PC-9 (cell line): Measurements from ENCODE around the gene CCDC80. TPM values are rescaled to one million over a fixed set of nuclear protein-coding genes. Genes with fewer than 3 reads are reported as not detected.

Source experiments
- BruUV-seq: library from RNA; stranded (reverse); fragments of 400-500 nt; replicated peaks from 2 replicates; lab custom pipeline; 2021; lab: Mats Ljungman, UMichigan
- CTCF ChIA-PET: fragments of 300-600 bp; sonication (Branson Sonifier 250); formaldehyde crosslinking; loops from one replicate; lab custom pipeline; 2022; ENCODE audit warnings: antibody characterized with exemption; lab: Charles Lee
- POLR2A ChIA-PET: fragments of 300-600 bp; sonication (Branson Sonifier 250); formaldehyde crosslinking; loops from one replicate; lab custom pipeline; 2022; ENCODE audit warnings: antibody characterized with exemption; ENCODE audit not compliant: unreplicated experiment; lab: Charles Lee
- DNase-seq, 2 experiments: peaks; one replicate each; pipeline versions ENCODE4 v3.0.0 to v3.0.0-alpha.2; 2015 to 2022; ENCODE audit warnings: mixed read lengths in 1 of 2
- H2AFZ ChIP-seq: fragments of 200-600 bp; sonication (generic); 2 replicates; pipeline ENCODE4 v1.8.1; 2017; ENCODE audit warnings: antibody characterized with exemption
- H3F3A ChIP-seq: fragments of 200-600 bp; sonication (generic); 2 replicates; pipeline ENCODE4 v1.8.1; 2017; ENCODE audit warnings: antibody characterized with exemption, mild to moderate bottlenecking, low read depth; ENCODE audit not compliant: insufficient read depth
- H3K27ac ChIP-seq: fragments of 200-600 bp; sonication (generic); 2 replicates; pipeline ENCODE4 v1.6.1; 2016; ENCODE audit warnings: mixed run types
- H3K27me3 ChIP-seq: fragments of 200-600 bp; sonication (generic); 2 replicates; pipeline ENCODE4 v1.6.1; 2016; ENCODE audit warnings: low read depth, mixed run types; ENCODE audit not compliant: insufficient read depth
- H3K36me3 ChIP-seq: fragments of 200-600 bp; sonication (generic); 2 replicates; pipeline ENCODE4 v1.6.1; 2016; ENCODE audit warnings: low read depth, mixed run types
- H3K4me1 ChIP-seq: fragments of 200-600 bp; sonication (generic); replicated peaks from 2 replicates; pipeline ENCODE4 v1.6.1; 2016; ENCODE audit warnings: mixed run types; ENCODE audit not compliant: insufficient read depth
- H3K4me2 ChIP-seq: fragments of 200-600 bp; sonication (generic); 2 replicates; pipeline ENCODE4 v1.6.1; 2017; ENCODE audit warnings: mixed run types
- H3K4me3 ChIP-seq: fragments of 200-600 bp; sonication (generic); 2 replicates; pipeline ENCODE4 v1.6.1; 2016; ENCODE audit warnings: mixed run types
- H3K79me2 ChIP-seq: fragments of 200-600 bp; sonication (generic); 2 replicates; pipeline ENCODE4 v1.6.1; 2017; ENCODE audit warnings: low read depth, mixed run types
- H3K9me2 ChIP-seq: fragments of 200-600 bp; sonication (generic); 2 replicates; pipeline ENCODE4 v1.8.1; 2017; ENCODE audit warnings: mild to moderate bottlenecking; ENCODE audit not compliant: insufficient read depth
- H3K9me3 ChIP-seq: fragments of 200-600 bp; sonication (generic); 2 replicates; pipeline ENCODE4 v1.8.1; 2016; ENCODE audit warnings: low read depth; ENCODE audit not compliant: insufficient read depth
- H4K20me1 ChIP-seq: fragments of 200-600 bp; sonication (generic); 2 replicates; pipeline ENCODE4 v1.8.1; 2017; ENCODE audit not compliant: insufficient read depth
- CTCF ChIP-seq: fragments of 200-600 bp; sonication (generic); conservative IDR thresholded peaks from 2 replicates; pipeline ENCODE4 v1.6.1; 2017; ENCODE audit warnings: mixed run types, antibody characterized with exemption, mild to moderate bottlenecking, moderate library complexity
- EZH2 ChIP-seq: fragments of 200-600 bp; sonication (generic); IDR thresholded peaks from 2 replicates; pipeline ENCODE4 v1.8.0; 2017; ENCODE audit warnings: antibody characterized with exemption, low read depth
- intact Hi-C: fragments of 100-400 bp; cut with micrococcal nuclease; formaldehyde crosslinking; loops from one replicate; pipeline ENCODE4 v1.10.0; 2022; ENCODE audit not compliant: unreplicated experiment
- total RNA-seq: library from RNA; stranded (reverse); gene quantifications from 2 replicates; pipeline ENCODE4 v1.2.3, GENCODE V29; 2021

CCDC80 gene
- total RNA-seq, 1 experiment from 2014 or later, result 162 TPM

GRCh38 chr3:112644453-112644852, 3.5 kb upstream of the CCDC80 start:
- Histone ChIP-seq H3K27ac (no peak overlapping the region), H3K9me3 (no peaks in the 10 kb centered on the region), H3K79me2 (0 out of 2 replicates have a peak, but pooled peaks cover 3% of the 10 kb centered on the region), H3F3A (peaks cover 47% of the 10 kb centered on the region), H2AFZ (no peak overlapping the region), H3K4me3 (no peak overlapping the region), H3K36me3 (no peaks in the 10 kb centered on the region), H3K4me1 (peaks cover 85% of the 10 kb centered on the region), H3K4me2 (no peak overlapping the region), H3K9me2 (no peaks in the 10 kb centered on the region), H4K20me1 (no peaks in the 10 kb centered on the region), H3K27me3 (no peaks in the 10 kb centered on the region)
- POLR2A ChIA-PET, result interaction anchor here (0.6 to 0.7 kb wide), 3 partner anchors 9 to 170 kb away, joined by 3 read pairs; no protein-coding TSS in a partner anchor
- no TSS peak for BruUV-seq
- TF ChIP-seq EZH2 (no peak), CTCF (no peak)
- CTCF ChIA-PET, result interaction anchor here (0.6 kb wide), 1 partner anchor 170 kb away, joined by 3 read pairs; no protein-coding TSS in a partner anchor
- intact Hi-C loops, result loop anchor here (5.0 kb wide), 1 partner anchor 983 kb away; no protein-coding TSS in a partner anchor
- DNase-seq, result no peak

GRCh38 chr3:112643621-112644240, 2.8 kb upstream of the CCDC80 start:
- Histone ChIP-seq H2AFZ (no peak overlapping the region), H3F3A (peaks cover 47% of the 10 kb centered on the region), H3K9me2 (no peaks in the 10 kb centered on the region), H3K4me2 (peak overlapping the region; percentile 48; the same call in 1 of the 2 replicates), H3K36me3 (no peaks in the 10 kb centered on the region), H3K27ac (no peak overlapping the region), H3K4me1 (peaks cover 83% of the 10 kb centered on the region), H3K27me3 (no peaks in the 10 kb centered on the region), H3K79me2 (0 out of 2 replicates have a peak, but pooled peaks cover 6% of the 10 kb centered on the region), H4K20me1 (no peaks in the 10 kb centered on the region), H3K4me3 (no peak overlapping the region), H3K9me3 (no peaks in the 10 kb centered on the region)
- intact Hi-C loops, result loop anchor here (1.0 to 5.0 kb wide), 8 partner anchors 56 to 984 kb away; no protein-coding TSS in a partner anchor
- no peak for DNase-seq
- no peak for TF ChIP-seq EZH2
- no peak for TF ChIP-seq CTCF
- ChIA-PET CTCF (interaction anchor here (0.6 to 2.6 kb wide), 6 partner anchors 9 to 170 kb away, joined by 3 to 16 read pairs (median 6); no protein-coding TSS in a partner anchor), POLR2A (interaction anchor here (0.6 to 0.7 kb wide), 3 partner anchors 8 to 936 kb away, joined by 3 to 6 read pairs (median 6); no protein-coding TSS in a partner anchor)
- no TSS peak for BruUV-seq

GRCh38 chr3:112642912-112643506, 2.1 kb upstream of the CCDC80 start:
- H3K27me3 ChIP-seq, result no peaks in the 10 kb centered on the region
- peaks cover 76% of the 10 kb centered on the region for H3K4me1 ChIP-seq
- H2AFZ ChIP-seq, result no peak overlapping the region
- TF ChIP-seq CTCF (peak; percentile 91), EZH2 (no peak)
- peaks cover 46% of the 10 kb centered on the region for H3F3A ChIP-seq
- no TSS peak for BruUV-seq
- no peak overlapping the region for H3K4me3 ChIP-seq
- H4K20me1 ChIP-seq, result no peaks in the 10 kb centered on the region
- no peaks in the 10 kb centered on the region for H3K36me3 ChIP-seq
- ChIA-PET POLR2A (interaction anchor here (0.6 to 0.7 kb wide), 5 partner anchors 11 to 937 kb away, joined by 3 to 12 read pairs (median 6); no protein-coding TSS in a partner anchor), CTCF (interaction anchor here (0.6 to 2.6 kb wide), 9 partner anchors 11 to 523 kb away, joined by 3 to 16 read pairs (median 6); no protein-coding TSS in a partner anchor)
- no peaks in the 10 kb centered on the region for H3K9me2 ChIP-seq
- 0 out of 2 replicates have a peak, but pooled peaks cover 6% of the 10 kb centered on the region for H3K79me2 ChIP-seq
- H3K9me3 ChIP-seq, result no peaks in the 10 kb centered on the region
- H3K4me2 ChIP-seq, result peak overlapping the region; percentile 48
- H3K27ac ChIP-seq, result 0 out of 2 replicates have a peak overlapping the region, but pooled peaks have one; percentile 16
- intact Hi-C loops, result loop anchor here (1.0 to 5.0 kb wide), 8 partner anchors 56 to 984 kb away; no protein-coding TSS in a partner anchor
- peak; percentile 70 to 87 for DNase-seq
